ENCODE data around the gene PLA2G4E.

The PLA2G4E gene

GRCh38 chr15:41952013-41952563, 68.8 kb downstream of the PLA2G4E start:
- no peak for DNase-seq

GRCh38 chr15:41951571-41951970, 69.3 kb downstream of the PLA2G4E start:
- no peak for DNase-seq

- no peak for DNase-seq
These were observed 70.4 kb downstream of the PLA2G4E start for GRCh38 chr15:41950489-41950888.

GRCh38 chr15:41950127-41950483, 70.7 kb downstream of the PLA2G4E start:
- no peak for DNase-seq

GRCh38 chr15:41949401-41950126, 71.3 kb downstream of the PLA2G4E start:
- no peak for DNase-seq

GRCh38 chr15:41948490-41948889, 72.4 kb downstream of the PLA2G4E start:
- no peak for DNase-seq

- DNase-seq: no peak
These were observed 73.9 kb downstream of the PLA2G4E start for GRCh38 chr15:41946970-41947369.

- no peak for DNase-seq
These were observed 75.1 kb downstream of the PLA2G4E start for GRCh38 chr15:41945731-41946130.

- no peak for DNase-seq
These were observed 75.6 kb downstream of the PLA2G4E start for GRCh38 chr15:41945221-41945620.

GRCh38 chr15:41944313-41944940, 76.4 kb downstream of the PLA2G4E start:
- DNase-seq: no peak

GRCh38 chr15:41943543-41944312, 77.1 kb downstream of the PLA2G4E start:
- no peak for DNase-seq

GRCh38 chr15:41942886-41943285, 78.0 kb downstream of the PLA2G4E start:
- DNase-seq: no peak

GRCh38 chr15:41941644-41942415, 79.0 kb downstream of the PLA2G4E start:
- DNase-seq: no peak

GRCh38 chr15:41940441-41940857, 80.4 kb downstream of the PLA2G4E start:
- no peak for DNase-seq

- no peak for DNase-seq
These were observed 80.9 kb downstream of the PLA2G4E start for GRCh38 chr15:41939986-41940385.

GRCh38 chr15:41937568-41937923, 83.3 kb downstream of the PLA2G4E start:
- DNase-seq: no peak

GRCh38 chr15:41936649-41937567, 83.9 kb downstream of the PLA2G4E start:
- no peak for DNase-seq

GRCh38 chr15:41936155-41936554, 84.7 kb downstream of the PLA2G4E start:
- no peak for DNase-seq

GRCh38 chr15:41935566-41936020, 85.2 kb downstream of the PLA2G4E start:
- no peak for DNase-seq

GRCh38 chr15:41934843-41935242, 86.0 kb downstream of the PLA2G4E start:
- DNase-seq: no peak

GRCh38 chr15:41933771-41934170, 87.1 kb downstream of the PLA2G4E start:
- no peak for DNase-seq

GRCh38 chr15:41933326-41933725, 87.5 kb downstream of the PLA2G4E start:
- no peak for DNase-seq
